Smooth muscle cell (in vitro differentiated cells): ENCODE measurements around the gene MRPL10. TPM values are rescaled to one million over a fixed set of nuclear protein-coding genes. Genes with fewer than 3 reads are reported as not detected.
A peak's percentile ranks its signal among the peaks of the same experiment; 100 is the strongest.

Experiments used
- DNase-seq: peaks from one replicate; lab custom pipeline; 2025; ENCODE audit not compliant: unreplicated experiment; lab: John Stamatoyannopoulos, UW
- H2AFZ ChIP-seq: fragments of 200-600 bp; sonication (generic); 2 replicates; pipeline ENCODE4 v1.6.0; 2016; ENCODE audit warnings: antibody characterized with exemption, low read depth, mild to moderate bottlenecking
- H3F3A ChIP-seq: fragments of 200-600 bp; sonication (generic); 2 replicates; pipeline ENCODE4 v1.6.0; 2017; ENCODE audit warnings: antibody characterized with exemption, low read depth
- H3K27ac ChIP-seq: fragments of 200-600 bp; sonication (generic); 2 replicates; pipeline ENCODE4 v1.5.1; 2016; ENCODE audit warnings: low read depth, mild to moderate bottlenecking
- H3K27me3 ChIP-seq: fragments of 200-600 bp; sonication (generic); 2 replicates; pipeline ENCODE4 v1.6.1; 2016; ENCODE audit warnings: low read depth, mild to moderate bottlenecking
- H3K36me3 ChIP-seq: fragments of 200-600 bp; sonication (generic); 2 replicates; pipeline ENCODE4 v1.5.1; 2016; ENCODE audit warnings: low read depth
- H3K4me1 ChIP-seq: fragments of 200-600 bp; sonication (generic); 2 replicates; pipeline ENCODE4 v1.5.1; 2016; ENCODE audit warnings: low read depth
- H3K4me2 ChIP-seq: fragments of 200-600 bp; sonication (generic); 2 replicates; pipeline ENCODE4 v1.6.0; 2016; ENCODE audit warnings: mild to moderate bottlenecking
- H3K4me3 ChIP-seq: fragments of 200-600 bp; sonication (generic); 2 replicates; pipeline ENCODE4 v1.5.1; 2016; ENCODE audit warnings: mild to moderate bottlenecking
- H3K79me2 ChIP-seq: fragments of 200-600 bp; sonication (generic); 2 replicates; pipeline ENCODE4 v1.6.0; 2016; ENCODE audit warnings: low read depth, mild to moderate bottlenecking
- H3K9ac ChIP-seq: fragments of 200-600 bp; sonication (generic); 2 replicates; pipeline ENCODE4 v1.6.0; 2016; ENCODE audit warnings: low read depth
- H3K9me3 ChIP-seq: fragments of 200-600 bp; sonication (generic); replicated peaks from 2 replicates; pipeline ENCODE4 v1.5.1; 2016; ENCODE audit warnings: low read depth
- H4K20me1 ChIP-seq: fragments of 200-600 bp; sonication (generic); 2 replicates; pipeline ENCODE4 v1.6.0; 2016; ENCODE audit warnings: low read depth
- WGBS: methylation state at CpG from one replicate; pipeline ENCODE4 v1.1.7; 2016; ENCODE audit warnings: low lambda C conversion rate; 5-methylcytosine and 5-hydroxymethylcytosine counted together
- polyA plus RNA-seq: library from polyadenylated mRNA; unstranded; fragments of >200 nt; fragmentation: Nextera tagmentation; extraction: Ambion mirVana; gene quantifications from 2 replicates; pipeline ENCODE4 v1.2.1, GENCODE V29; 2016
- total RNA-seq: library from RNA; depleted of rRNA; stranded (reverse); fragments of >200 nt; gene quantifications from 2 replicates; pipeline ENCODE4 v1.2.3, GENCODE V29; 2014
- TF ChIP-seq, protein P1 (sequence below): fragments of 200-600 bp; sonication (generic); IDR thresholded peaks from 2 replicates; pipeline ENCODE4 v1.5.1; 2017; ENCODE audit warnings: borderline replicate concordance, mild to moderate bottlenecking, antibody characterized with exemption; ENCODE audit not compliant: insufficient read depth, poor library complexity, severe bottlenecking

The MRPL10 gene
- total and polyA plus RNA-seq, 2 experiments from 2014 or later: 24.0 to 36.6 TPM

DNA sequence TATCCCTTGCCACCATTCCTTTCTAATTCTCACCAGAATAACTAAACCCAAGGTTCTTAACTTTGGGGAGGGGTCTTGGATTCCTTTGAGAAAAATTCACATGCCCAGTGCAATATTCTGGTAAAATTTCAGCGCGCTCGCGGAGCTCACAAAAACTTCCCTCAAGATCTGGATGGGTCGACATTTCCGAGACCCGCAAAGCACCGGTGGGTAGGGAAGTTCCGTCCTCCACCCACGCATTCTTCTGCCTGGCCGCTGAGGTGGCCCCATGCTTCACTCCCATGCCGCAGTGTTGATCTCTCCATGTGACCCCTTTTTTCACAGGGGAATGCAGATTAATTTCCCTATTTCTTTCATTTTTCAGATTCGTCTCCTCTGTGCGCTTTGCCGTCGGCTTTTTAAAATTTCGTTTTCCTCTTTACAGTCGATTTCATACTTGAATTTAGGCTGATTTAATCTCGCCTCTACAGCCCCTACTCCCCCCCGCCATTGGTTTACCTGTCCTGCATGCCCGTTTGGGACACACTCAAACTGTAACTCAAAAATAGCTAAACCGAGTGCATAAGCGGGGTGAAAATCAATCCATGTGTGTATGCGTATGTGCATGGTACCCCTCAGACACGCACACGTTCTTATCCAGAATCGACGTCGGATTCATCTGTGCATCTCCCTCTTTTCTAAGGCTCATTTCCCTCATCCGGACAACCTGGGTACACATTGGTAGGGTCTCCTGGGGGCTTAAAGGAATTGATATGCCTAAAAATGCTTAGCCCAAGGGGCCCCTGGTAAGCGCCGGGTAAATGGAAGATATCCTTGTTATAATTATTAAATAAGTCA is 21.0 kb upstream of the MRPL10 start:
- TF ChIP-seq, protein P1, sequence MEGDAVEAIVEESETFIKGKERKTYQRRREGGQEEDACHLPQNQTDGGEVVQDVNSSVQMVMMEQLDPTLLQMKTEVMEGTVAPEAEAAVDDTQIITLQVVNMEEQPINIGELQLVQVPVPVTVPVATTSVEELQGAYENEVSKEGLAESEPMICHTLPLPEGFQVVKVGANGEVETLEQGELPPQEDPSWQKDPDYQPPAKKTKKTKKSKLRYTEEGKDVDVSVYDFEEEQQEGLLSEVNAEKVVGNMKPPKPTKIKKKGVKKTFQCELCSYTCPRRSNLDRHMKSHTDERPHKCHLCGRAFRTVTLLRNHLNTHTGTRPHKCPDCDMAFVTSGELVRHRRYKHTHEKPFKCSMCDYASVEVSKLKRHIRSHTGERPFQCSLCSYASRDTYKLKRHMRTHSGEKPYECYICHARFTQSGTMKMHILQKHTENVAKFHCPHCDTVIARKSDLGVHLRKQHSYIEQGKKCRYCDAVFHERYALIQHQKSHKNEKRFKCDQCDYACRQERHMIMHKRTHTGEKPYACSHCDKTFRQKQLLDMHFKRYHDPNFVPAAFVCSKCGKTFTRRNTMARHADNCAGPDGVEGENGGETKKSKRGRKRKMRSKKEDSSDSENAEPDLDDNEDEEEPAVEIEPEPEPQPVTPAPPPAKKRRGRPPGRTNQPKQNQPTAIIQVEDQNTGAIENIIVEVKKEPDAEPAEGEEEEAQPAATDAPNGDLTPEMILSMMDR: no peak

DNA sequence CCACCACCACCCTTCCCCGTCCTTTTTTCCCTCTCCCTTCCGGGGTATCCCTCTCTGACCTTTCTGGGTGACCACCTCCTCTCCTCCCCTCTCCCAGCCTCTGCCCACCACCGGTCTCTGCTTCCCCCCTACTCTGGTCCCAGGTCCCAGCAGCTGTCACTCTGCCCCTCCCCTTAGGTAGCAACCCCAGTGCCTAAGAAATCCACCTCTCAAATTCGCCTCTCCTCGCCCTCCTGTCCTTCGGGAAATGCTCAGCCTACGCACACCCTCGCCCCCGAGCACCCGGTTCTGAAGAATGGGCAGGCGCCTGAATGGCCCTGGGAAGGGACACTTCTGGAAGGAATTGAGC is 20.4 kb upstream of the MRPL10 start:
- TF ChIP-seq, protein P1: no peak
- H3K4me2 ChIP-seq: peak overlapping the region; percentile 93
- H3K4me1 ChIP-seq: peaks cover 33% of the 10 kb centered on the region
- no peaks in the 10 kb centered on the region for H3K9me3 ChIP-seq
- H2AFZ ChIP-seq: no peak overlapping the region
- no peak overlapping the region for H3K9ac ChIP-seq
- no peaks in the 10 kb centered on the region for H3K36me3 ChIP-seq
- WGBS: 20% methylated on average over 10 of the region's 11 CpGs
- H3K27me3 ChIP-seq: no peaks in the 10 kb centered on the region
- no peak for DNase-seq
- peaks cover 39% of the 10 kb centered on the region for H3K79me2 ChIP-seq
- no peak overlapping the region for H3K27ac ChIP-seq
- peaks cover 5% of the 10 kb centered on the region for H3F3A ChIP-seq
- H4K20me1 ChIP-seq: peaks cover 37% of the 10 kb centered on the region
- H3K4me3 ChIP-seq: no peak overlapping the region

More for the DNA sequence above, 21.0 kb upstream of the MRPL10 start:
- Histone ChIP-seq H3F3A (peaks cover 5% of the 10 kb centered on the region), H3K4me3 (no peak overlapping the region), H3K27ac (no peak overlapping the region), H2AFZ (no peak overlapping the region), H3K79me2 (peaks cover 33% of the 10 kb centered on the region), H3K36me3 (no peaks in the 10 kb centered on the region), H3K9ac (no peak overlapping the region), H4K20me1 (peaks cover 32% of the 10 kb centered on the region), H3K27me3 (no peaks in the 10 kb centered on the region), H3K4me1 (peaks cover 27% of the 10 kb centered on the region), H3K4me2 (peak overlapping the region; percentile 93), H3K9me3 (no peaks in the 10 kb centered on the region)
- no peak for DNase-seq
- 40% methylated on average over 32 of the region's 32 CpGs for WGBS

DNA sequence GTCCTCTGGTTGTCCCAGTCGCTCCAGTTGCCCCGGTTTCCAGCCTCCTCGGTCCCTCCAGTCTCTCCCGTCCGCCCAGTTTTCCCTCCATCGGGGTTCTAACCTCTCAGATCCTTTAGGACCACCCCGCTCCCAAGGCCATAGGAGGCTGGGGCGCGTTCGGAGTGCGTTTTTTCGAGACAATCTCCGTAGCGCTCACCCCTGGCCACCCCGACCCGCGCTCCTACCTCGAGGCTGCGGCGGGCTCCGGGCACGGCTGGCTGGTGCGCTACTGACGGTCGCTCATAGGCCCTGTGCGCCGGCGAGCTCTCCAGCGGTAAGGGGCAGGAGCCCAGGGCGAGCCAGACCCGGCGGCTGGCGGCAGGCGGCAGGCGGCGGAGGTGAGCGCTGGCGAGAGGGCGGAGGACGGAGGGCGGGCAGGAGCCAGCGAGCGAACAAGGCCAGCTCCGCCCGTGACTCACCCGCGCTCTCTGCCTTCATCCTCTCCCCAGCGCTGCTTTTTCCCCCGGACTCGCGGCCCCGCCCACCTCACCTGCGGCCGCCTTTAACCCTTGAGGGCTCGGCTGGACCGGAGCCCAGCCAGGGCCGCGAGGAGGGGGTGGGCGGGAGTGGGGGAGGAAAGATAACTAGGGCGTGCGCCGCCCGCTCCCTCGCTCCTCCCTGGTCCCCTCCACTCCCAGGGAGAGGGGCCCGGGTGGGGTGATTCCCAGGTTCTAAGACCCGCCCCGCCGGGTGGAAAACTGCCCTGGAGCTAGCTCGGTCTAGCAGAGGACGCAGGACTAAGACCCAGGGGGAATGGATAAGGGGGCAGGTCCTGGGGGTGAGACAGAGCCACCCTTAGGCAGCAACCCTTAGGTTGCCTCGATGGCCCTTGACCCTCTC is 19.6 kb upstream of the MRPL10 start, which contains the start of gene SP6:
TSS of gene SP6 (minus strand) at position 472 of the 882 bp plus-strand sequence. CDS start 2,734 bp downstream, outside the sequence.
- peaks cover 41% of the 10 kb centered on the region for H3K4me1 ChIP-seq
- H3K9ac ChIP-seq: peak within 1 kb of the TSS; percentile 89
- 1% methylated on average over 57 of the region's 71 CpGs for whole genome bisulfite sequencing
- H3K4me2 ChIP-seq: peak within 1 kb of the TSS; percentile 93
- H3F3A ChIP-seq: peaks cover 5% of the 10 kb centered on the region
- peaks cover 47% of the 10 kb centered on the region for H3K79me2 ChIP-seq
- peak within 1 kb of the TSS; percentile 80 for H3K4me3 ChIP-seq
- DNase-seq: peak; percentile 28
- H3K27ac ChIP-seq: peak within 1 kb of the TSS; percentile 67
- peak within 1 kb of the TSS; percentile 63 for H2AFZ ChIP-seq
- TF ChIP-seq, protein P1: no peak
- H3K36me3 ChIP-seq: no peaks in the 10 kb centered on the region
- no peaks in the 10 kb centered on the region for H3K27me3 ChIP-seq
- no peaks in the 10 kb centered on the region for H3K9me3 ChIP-seq
- H4K20me1 ChIP-seq: peaks cover 42% of the 10 kb centered on the region
